ENCODE measurements around the gene SH2D6.

GRCh38 chr2:85394976-85395375 lies 23.5 kb upstream of the SH2D6 start:
- TF ChIP-seq CTCF (IDR thresholded peaks at IDR 0.05): no peak
- TF ChIP-seq, protein P1, sequence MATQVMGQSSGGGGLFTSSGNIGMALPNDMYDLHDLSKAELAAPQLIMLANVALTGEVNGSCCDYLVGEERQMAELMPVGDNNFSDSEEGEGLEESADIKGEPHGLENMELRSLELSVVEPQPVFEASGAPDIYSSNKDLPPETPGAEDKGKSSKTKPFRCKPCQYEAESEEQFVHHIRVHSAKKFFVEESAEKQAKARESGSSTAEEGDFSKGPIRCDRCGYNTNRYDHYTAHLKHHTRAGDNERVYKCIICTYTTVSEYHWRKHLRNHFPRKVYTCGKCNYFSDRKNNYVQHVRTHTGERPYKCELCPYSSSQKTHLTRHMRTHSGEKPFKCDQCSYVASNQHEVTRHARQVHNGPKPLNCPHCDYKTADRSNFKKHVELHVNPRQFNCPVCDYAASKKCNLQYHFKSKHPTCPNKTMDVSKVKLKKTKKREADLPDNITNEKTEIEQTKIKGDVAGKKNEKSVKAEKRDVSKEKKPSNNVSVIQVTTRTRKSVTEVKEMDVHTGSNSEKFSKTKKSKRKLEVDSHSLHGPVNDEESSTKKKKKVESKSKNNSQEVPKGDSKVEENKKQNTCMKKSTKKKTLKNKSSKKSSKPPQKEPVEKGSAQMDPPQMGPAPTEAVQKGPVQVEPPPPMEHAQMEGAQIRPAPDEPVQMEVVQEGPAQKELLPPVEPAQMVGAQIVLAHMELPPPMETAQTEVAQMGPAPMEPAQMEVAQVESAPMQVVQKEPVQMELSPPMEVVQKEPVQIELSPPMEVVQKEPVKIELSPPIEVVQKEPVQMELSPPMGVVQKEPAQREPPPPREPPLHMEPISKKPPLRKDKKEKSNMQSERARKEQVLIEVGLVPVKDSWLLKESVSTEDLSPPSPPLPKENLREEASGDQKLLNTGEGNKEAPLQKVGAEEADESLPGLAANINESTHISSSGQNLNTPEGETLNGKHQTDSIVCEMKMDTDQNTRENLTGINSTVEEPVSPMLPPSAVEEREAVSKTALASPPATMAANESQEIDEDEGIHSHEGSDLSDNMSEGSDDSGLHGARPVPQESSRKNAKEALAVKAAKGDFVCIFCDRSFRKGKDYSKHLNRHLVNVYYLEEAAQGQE (IDR thresholded peaks at IDR 0.05): no peak
- no peak for TF ChIP-seq HOXB5 (CRISPR knock-in tag; IDR thresholded peaks at IDR 0.05)
- TF ChIP-seq ESRRA (IDR thresholded peaks at IDR 0.05; ENCODE audit: borderline replicate concordance, low read length): no peak
- TF ChIP-seq RAD21 (conservative IDR thresholded peaks at IDR 0.05 in 1 of 2, IDR thresholded peaks at IDR 0.05 in 1 of 2): no peak
- TF ChIP-seq ZFP36 (IDR thresholded peaks at IDR 0.05; ENCODE audit: borderline replicate concordance, partially characterized antibody): no peak
- no peak for TF ChIP-seq SREBF2 (IDR thresholded peaks at IDR 0.05)
- no peak for TF ChIP-seq SMC3 (IDR thresholded peaks at IDR 0.05)
